Measurements from ENCODE around the gene TMEM186.
"Not testable (repeated sequence)": the region's sequence is repeated elsewhere in the genome, so short reads cannot be mapped to it uniquely, and the experiment has no call there.

The TMEM186 gene

GRCh38 chr16:8812162-8812843 is 14.9 kb upstream of the TMEM186 start:
- TF ChIP-seq MAX (IDR thresholded peaks at IDR 0.05; ENCODE audit: low read depth, low read length) (no peak), MYC (IDR thresholded peaks at IDR 0.05; ENCODE audit: low read depth, low read length) (no peak), POLR2A (IDR thresholded peaks at IDR 0.05; ENCODE audit: extremely low read depth, insufficient read length) (no peak)
- TF ChIP-seq, protein P1, sequence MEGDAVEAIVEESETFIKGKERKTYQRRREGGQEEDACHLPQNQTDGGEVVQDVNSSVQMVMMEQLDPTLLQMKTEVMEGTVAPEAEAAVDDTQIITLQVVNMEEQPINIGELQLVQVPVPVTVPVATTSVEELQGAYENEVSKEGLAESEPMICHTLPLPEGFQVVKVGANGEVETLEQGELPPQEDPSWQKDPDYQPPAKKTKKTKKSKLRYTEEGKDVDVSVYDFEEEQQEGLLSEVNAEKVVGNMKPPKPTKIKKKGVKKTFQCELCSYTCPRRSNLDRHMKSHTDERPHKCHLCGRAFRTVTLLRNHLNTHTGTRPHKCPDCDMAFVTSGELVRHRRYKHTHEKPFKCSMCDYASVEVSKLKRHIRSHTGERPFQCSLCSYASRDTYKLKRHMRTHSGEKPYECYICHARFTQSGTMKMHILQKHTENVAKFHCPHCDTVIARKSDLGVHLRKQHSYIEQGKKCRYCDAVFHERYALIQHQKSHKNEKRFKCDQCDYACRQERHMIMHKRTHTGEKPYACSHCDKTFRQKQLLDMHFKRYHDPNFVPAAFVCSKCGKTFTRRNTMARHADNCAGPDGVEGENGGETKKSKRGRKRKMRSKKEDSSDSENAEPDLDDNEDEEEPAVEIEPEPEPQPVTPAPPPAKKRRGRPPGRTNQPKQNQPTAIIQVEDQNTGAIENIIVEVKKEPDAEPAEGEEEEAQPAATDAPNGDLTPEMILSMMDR (IDR thresholded peaks at IDR 0.05; ENCODE audit: low read depth, low read length) = no peak
- H3K4me3 ChIP-seq (ENCODE audit: low read depth, low read length) = no peak overlapping the region
- DNase-seq (ENCODE audit: low read depth) = no peak

DNA sequence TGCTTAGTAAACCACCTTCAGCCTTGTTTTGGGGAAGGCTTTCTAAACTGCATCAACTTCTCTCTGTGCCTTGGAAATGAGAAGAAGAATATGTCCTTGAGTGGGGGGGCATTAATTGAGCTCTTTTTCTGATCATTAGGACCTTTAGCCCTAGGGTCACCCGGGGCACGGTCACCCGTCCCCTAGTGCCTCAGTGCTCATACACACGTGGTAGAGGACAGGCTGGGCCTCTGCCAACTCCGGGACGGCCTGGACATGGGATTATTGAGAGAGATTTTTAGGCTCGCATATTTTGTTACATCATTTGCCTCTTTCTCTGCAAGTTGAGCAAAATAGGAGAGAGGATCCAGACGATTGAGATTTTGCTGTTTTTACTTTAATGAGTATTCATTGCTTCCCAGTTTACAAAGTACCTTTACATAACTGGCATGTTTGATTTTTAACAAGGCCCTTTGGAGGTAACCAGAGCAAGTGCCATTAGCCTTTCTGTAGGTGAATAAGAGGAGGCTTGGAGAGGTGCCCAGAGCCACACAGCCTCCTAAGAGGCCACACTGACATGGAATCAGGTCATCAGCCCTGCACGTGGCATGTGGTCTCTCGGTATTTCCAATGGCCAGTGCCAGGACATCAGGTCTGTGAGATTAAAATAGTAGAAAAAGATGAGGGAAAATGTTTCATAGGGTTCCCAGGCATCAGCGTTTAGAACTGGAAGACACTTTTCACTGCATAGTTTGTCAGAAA is 11.3 kb upstream of the TMEM186 start:
- TF ChIP-seq MYC (IDR thresholded peaks at IDR 0.05; ENCODE audit: low read depth, low read length) (no peak), MAX (IDR thresholded peaks at IDR 0.05; ENCODE audit: low read depth, low read length) (no peak), POLR2A (IDR thresholded peaks at IDR 0.05; ENCODE audit: extremely low read depth, insufficient read length) (no peak)
- TF ChIP-seq, protein P1 (IDR thresholded peaks at IDR 0.05; ENCODE audit: low read depth, low read length) = no peak
- no peak overlapping the region for H3K4me3 ChIP-seq (ENCODE audit: low read depth, low read length)
- DNase-seq (ENCODE audit: low read depth) = no peak

DNA sequence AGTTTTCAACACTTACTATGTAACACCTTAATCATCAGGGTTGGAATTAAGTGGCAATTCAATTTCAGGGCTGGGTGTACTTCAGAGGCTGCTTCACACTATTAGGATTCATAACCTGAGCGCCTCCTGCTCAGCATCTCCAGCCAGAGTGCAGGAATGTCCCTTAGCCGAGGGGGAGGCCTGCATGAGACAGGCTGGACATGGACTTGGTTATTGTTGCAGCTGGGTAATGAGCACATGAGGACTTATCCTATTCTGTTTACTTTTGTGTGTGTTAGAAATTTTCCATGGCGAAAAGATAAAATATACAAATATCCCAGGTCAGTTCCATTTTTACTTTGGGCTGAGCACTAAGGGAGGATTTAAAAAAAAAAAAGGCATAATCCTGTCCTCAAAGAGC is 10.6 kb upstream of the TMEM186 start:
- H3K4me3 ChIP-seq (ENCODE audit: low read depth, low read length) = no peak overlapping the region
- no peak for DNase-seq (ENCODE audit: low read depth)
- no peak for TF ChIP-seq MAX (IDR thresholded peaks at IDR 0.05; ENCODE audit: low read depth, low read length)
- no peak for TF ChIP-seq POLR2A (IDR thresholded peaks at IDR 0.05; ENCODE audit: extremely low read depth, insufficient read length)
- TF ChIP-seq, protein P1 (IDR thresholded peaks at IDR 0.05; ENCODE audit: low read depth, low read length) = no peak
- TF ChIP-seq MYC (IDR thresholded peaks at IDR 0.05; ENCODE audit: low read depth, low read length) = no peak

DNA sequence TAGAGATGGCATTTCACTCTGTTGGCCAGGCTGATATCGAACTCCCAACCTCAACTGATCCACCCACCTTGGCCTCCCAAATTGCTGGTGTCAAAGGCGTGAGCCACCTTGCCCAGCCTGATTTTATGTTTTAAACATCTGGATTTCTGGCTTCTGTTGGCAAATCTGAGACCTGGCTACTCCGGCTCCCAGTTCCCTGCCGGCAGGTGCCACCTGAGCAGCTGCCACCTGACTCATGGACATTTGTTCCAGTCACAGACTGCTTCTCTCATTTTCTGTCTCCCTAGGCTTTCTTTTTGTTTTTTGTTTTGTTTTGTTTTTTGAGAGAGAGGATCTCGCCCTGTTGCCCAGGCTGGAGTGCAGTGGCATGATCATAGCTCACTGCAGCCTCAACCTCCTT is 9.8 kb upstream of the TMEM186 start:
- no peak overlapping the region for H3K4me3 ChIP-seq (ENCODE audit: low read depth, low read length)
- no peak for DNase-seq (ENCODE audit: low read depth)
- TF ChIP-seq POLR2A (IDR thresholded peaks at IDR 0.05; ENCODE audit: extremely low read depth, insufficient read length) = no peak

GRCh38 chr16:8806272-8806983 is 9.0 kb upstream of the TMEM186 start:
- DNase-seq (ENCODE audit: low read depth) = no peak
- no peak overlapping the region for H3K4me3 ChIP-seq (ENCODE audit: low read depth, low read length)
- TF ChIP-seq MAX (IDR thresholded peaks at IDR 0.05; ENCODE audit: low read depth, low read length) (no peak), MYC (IDR thresholded peaks at IDR 0.05; ENCODE audit: low read depth, low read length) (no peak), POLR2A (IDR thresholded peaks at IDR 0.05; ENCODE audit: extremely low read depth, insufficient read length) (no peak)
- TF ChIP-seq, protein P1 (IDR thresholded peaks at IDR 0.05; ENCODE audit: low read depth, low read length) = no peak

GRCh38 chr16:8804313-8804712 is 6.9 kb upstream of the TMEM186 start:
- no peak for DNase-seq (ENCODE audit: low read depth)
- H3K4me3 ChIP-seq (ENCODE audit: low read depth, low read length) = no peak overlapping the region
- TF ChIP-seq MAX (IDR thresholded peaks at IDR 0.05; ENCODE audit: low read depth, low read length) = no peak
- no peak for TF ChIP-seq POLR2A (IDR thresholded peaks at IDR 0.05; ENCODE audit: extremely low read depth, insufficient read length)
- TF ChIP-seq, protein P1 (IDR thresholded peaks at IDR 0.05; ENCODE audit: low read depth, low read length) = no peak
- no peak for TF ChIP-seq MYC (IDR thresholded peaks at IDR 0.05; ENCODE audit: low read depth, low read length)

- not testable (repeated sequence) for DNase-seq (ENCODE audit: low read depth); H3K4me3 ChIP-seq (ENCODE audit: low read depth, low read length)
Measured at GRCh38 chr16:8803733-8804132, 6.3 kb upstream of the TMEM186 start.
